ENCODE measurements around the gene PWP2.
"Not testable (repeated sequence)": the region's sequence is repeated elsewhere in the genome, so short reads cannot be mapped to it uniquely, and the experiment has no call there.

DNA sequence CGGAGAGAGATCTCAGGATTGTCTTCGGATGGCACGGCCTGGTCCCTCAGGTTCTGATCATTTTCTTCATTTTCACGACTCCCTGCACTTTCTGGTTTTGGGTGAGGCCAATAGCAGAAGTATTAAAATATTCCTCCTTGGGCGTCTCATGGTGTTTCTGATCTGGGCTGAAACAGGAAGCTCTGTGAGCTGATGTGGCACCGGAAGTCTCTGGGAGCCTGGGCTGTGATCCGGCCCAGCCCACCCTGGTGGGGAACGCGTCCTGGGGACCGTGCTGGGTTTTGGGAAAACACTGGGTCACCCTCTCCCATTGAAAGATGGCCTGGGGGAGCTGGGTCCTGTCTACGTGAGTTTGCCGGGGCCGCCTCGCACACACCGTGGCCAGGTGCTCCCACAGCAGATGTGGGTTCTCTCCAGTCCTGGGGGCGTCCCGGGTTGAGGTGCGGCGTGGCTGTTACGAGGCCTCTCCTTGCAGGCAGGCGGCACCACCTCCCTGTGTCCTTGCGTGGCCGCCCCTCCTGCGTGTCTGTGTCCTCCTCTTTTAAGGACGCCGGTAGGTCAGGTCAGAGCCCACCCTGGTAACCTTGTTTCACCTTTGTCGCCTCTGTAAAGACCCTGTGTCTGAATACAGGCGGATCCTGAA is 50.4 kb downstream of the PWP2 start:
- not testable (repeated sequence) for TF ChIP-seq EP300 (IDR thresholded peaks at IDR 0.05; ENCODE audit: low read depth); POLR2AphosphoS5 (IDR thresholded peaks at IDR 0.05)
